Rectal smooth muscle tissue (tissue), 1 donor: ENCODE results near the gene ZNF438.
A peak's percentile ranks its signal among the peaks of the same experiment; 100 is the strongest.
"Not testable (repeated sequence)": the region's sequence is repeated elsewhere in the genome, so short reads cannot be mapped to it uniquely, and the experiment has no call there.

Source experiments
- H3K27ac ChIP-seq: one replicate; pipeline ENCODE4 v1.7.0; 2013; ENCODE audit warnings: low read depth, low read length, inconsistent platforms
- H3K27me3 ChIP-seq: one replicate; pipeline ENCODE4 v1.7.0; 2013; ENCODE audit warnings: low read length; ENCODE audit not compliant: control insufficient read depth, insufficient read depth
- H3K36me3 ChIP-seq: one replicate; pipeline ENCODE4 v1.7.0; 2013; ENCODE audit warnings: low read length; ENCODE audit not compliant: control insufficient read depth, insufficient read depth
- H3K4me1 ChIP-seq: one replicate; pipeline ENCODE4 v1.7.0; 2013; ENCODE audit warnings: low read length; ENCODE audit not compliant: control insufficient read depth, insufficient read depth
- H3K4me3 ChIP-seq: one replicate; pipeline ENCODE4 v1.7.0; 2013; ENCODE audit warnings: low read length
- H3K9ac ChIP-seq: one replicate; pipeline ENCODE4 v1.7.0; 2013; ENCODE audit warnings: low read length

Gene ZNF438

DNA sequence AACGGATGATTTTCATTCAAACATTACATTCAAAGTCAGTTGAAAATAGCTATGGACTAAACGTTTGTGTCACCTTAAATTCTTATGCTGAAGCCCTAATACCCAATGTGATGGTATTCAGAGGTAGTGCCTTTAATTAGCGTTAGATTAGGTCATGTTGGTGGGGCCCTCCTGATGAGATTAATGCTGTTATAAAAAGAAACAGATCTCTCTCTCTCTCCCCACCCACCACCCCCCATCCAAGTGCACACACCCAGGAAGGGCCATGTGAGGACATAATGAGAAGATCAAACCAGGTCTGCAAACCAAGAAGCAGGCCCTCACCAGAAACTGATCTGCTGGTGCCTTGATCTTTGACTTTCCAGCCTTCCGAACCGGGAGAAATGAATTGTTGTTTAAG is 44.2 kb downstream of the ZNF438 start:
- Histone ChIP-seq H3K27ac (no peak overlapping the region), H3K27me3 (no peaks in the 10 kb centered on the region), H3K36me3 (no peaks in the 10 kb centered on the region), H3K4me3 (no peak overlapping the region), H3K9ac (no peak overlapping the region), H3K4me1 (no peaks in the 10 kb centered on the region)

DNA sequence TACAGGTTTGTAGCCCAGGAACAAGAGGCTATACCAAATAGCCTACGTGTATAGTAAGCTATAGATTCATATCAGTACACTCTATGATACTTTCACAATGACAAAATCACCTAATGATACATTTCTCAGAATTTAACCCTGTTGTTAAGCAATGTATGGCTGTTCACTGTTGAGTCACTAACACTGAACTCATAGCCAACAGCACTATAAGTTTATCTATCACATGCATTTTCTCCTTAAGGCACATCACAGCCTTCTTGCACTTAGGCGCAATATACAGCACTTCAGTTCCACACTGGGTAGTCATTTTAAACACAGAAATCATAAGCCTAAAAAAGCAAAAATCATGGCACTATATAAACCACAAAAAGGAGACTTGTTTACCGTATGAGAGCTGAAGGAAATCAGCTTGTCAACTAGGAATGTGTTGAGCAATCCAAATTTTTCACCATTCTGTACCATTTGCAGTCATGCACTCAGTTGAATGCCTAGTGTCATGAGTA is 45.6 kb downstream of the ZNF438 start:
- no peak overlapping the region for H3K27ac ChIP-seq
- H3K4me3 ChIP-seq: no peak overlapping the region
- H3K27me3 ChIP-seq: no peaks in the 10 kb centered on the region
- H3K36me3 ChIP-seq: no peaks in the 10 kb centered on the region
- H3K4me1 ChIP-seq: no peaks in the 10 kb centered on the region
- H3K9ac ChIP-seq: no peak overlapping the region

DNA sequence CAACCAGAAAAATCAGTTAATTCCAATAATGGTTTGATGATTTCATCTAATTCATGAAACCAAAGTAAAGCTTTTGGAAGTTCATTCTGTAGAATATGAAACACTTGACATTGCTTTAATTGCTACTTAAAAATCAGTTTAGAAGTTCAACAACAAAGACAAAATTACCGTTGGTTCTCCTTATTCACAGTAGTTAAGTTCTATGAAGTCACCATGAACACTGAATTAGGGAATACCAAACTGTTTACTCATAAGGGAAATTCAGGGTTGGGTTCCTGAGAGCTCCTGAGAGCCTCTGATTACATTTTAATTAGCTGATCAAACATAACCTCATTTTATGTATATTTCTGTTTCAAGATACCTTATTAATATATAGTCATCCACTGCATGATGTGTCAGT is 46.2 kb downstream of the ZNF438 start:
- no peaks in the 10 kb centered on the region for H3K36me3 ChIP-seq
- no peak overlapping the region for H3K9ac ChIP-seq
- H3K4me3 ChIP-seq: no peak overlapping the region
- H3K27ac ChIP-seq: no peak overlapping the region
- peaks cover 3% of the 10 kb centered on the region for H3K4me1 ChIP-seq
- no peaks in the 10 kb centered on the region for H3K27me3 ChIP-seq

DNA sequence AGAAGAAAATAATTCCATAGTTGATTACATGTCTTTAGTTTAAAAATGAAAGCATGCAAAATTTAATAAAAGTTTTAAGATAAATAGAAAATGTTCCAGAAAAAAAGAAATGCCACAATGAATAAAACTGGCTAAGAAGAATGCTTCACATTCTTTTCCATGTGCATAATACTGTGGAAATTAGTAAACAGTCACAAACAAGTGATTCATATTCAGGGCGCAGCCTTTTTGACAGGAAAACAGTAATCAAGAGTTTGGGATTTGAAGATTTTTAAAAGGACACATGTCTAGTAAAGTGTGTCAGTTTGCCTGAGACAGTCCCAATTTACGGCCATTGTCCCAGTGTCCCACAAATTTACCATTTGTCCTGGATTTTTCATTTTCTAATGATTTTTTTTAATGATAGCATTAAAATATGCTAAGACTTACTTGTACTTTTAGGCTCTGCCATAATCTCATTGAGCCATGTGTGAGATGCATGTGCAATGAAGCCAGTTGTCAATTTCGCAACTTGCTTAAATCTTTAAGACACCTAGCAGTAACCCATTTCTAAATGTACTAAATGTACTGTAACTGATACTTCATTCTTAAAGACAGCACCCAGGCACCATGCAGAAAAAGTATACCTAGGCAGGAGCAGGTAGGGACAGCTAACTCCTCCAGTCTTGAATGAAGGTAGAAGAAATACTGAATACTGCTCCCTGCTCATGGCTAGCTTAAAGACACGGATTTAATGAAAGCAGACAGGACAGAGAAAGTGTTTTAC is 46.9 kb downstream of the ZNF438 start:
- no peaks in the 10 kb centered on the region for H3K36me3 ChIP-seq
- H3K9ac ChIP-seq: no peak overlapping the region
- peaks cover 8% of the 10 kb centered on the region for H3K4me1 ChIP-seq
- H3K27me3 ChIP-seq: no peaks in the 10 kb centered on the region
- no peak overlapping the region for H3K4me3 ChIP-seq
- H3K27ac ChIP-seq: no peak overlapping the region

DNA sequence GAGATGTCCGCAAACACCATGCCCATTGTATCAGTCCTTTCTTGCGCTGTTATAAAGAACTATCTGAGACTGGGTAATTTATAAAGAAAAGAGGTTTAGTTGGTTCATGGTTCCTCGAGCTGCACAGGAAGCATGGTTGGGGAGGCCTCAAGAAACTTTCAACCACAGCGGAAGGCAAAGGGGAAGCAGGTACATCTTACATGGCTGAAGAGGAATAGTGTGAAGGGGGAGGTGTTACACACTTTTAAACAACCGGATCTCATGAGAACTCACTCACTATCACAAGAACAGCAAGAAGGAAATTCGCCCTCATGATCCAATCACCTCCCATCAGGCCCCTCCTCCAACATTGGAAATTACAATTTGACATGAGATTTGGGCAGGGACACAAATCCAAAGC is 48.5 kb downstream of the ZNF438 start:
- H3K36me3 ChIP-seq, H3K27me3 ChIP-seq, H3K4me1 ChIP-seq, H3K27ac ChIP-seq, H3K9ac ChIP-seq, H3K4me3 ChIP-seq: not testable (repeated sequence)

DNA sequence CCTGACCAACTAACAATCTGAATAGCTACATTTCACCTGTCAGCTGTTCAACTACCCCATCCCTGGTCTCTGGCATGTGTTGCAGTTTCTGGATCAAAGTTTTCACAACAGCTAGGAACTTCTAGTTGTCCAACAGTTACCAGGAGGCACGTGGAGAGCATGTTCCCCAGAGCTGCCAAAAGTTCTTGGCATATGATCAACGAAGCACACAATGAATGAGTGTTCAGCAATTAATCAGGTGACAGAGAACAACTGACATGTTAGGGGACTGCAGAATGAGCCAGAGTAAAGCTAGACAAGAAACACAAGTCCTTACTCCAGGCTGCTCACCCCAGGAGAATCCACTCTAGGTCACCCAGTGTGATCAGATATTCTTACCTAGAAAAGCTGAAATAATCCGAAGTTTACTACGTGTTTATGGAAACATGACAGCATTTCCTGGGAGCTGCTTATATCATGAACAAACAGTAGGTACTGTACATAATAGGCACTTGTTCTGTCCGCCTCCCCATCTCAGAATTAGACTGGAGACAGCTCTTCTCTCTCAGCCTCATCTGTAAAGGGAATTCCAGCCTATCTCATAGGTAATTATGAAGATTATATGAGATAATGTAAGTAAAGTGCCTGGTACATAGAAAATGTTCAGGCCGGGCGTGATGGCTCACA is 50.6 kb downstream of the ZNF438 start:
- Histone ChIP-seq H3K4me1 (peaks cover 8% of the 10 kb centered on the region), H3K27ac (peak overlapping the region; percentile 38), H3K4me3 (no peak overlapping the region), H3K36me3 (no peaks in the 10 kb centered on the region), H3K9ac (no peak overlapping the region), H3K27me3 (no peaks in the 10 kb centered on the region)

DNA sequence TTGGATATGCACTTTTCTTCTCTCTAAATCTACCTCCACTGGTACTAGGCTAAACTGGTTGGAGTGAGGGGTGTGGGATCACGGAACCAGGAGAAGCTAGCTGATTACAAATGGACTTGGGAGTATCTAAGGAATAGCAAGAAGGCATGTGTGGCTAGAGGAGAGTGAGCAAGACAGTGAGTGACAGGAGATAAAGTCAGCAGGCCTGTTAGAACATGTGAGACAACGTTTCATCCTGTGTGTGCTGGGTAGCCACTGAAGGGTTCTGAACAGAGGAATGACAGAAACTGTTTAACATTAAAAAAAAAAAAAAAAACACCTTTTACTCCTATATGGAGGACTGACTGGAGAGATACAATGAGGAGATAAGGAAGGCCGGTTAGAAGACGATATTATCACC is 51.7 kb downstream of the ZNF438 start:
- Histone ChIP-seq H3K36me3 (no peaks in the 10 kb centered on the region), H3K27ac (peak overlapping the region; percentile 38), H3K4me3 (no peak overlapping the region), H3K9ac (no peak overlapping the region), H3K4me1 (peaks cover 8% of the 10 kb centered on the region), H3K27me3 (no peaks in the 10 kb centered on the region)

DNA sequence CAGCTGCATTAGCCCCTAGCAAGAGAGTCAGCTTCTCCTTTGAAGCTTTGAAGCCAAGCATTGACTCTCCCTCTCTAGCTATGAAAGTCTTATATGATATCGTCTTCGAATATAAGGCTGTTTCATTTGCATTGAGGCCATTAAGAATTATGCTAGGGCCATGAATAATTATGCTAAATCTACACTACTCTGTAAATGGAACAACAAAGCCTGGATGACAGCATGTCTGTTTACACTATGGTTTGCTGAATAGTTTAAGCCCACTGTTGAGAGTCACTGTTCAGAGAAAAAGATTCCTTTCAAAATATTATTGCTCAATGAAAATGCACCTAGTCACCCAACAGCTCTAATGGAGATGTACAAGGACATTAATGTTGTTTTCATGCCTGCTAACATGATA is 52.8 kb downstream of the ZNF438 start:
- H3K4me3 ChIP-seq: no peak overlapping the region
- no peak overlapping the region for H3K9ac ChIP-seq
- H3K27ac ChIP-seq: no peak overlapping the region
- H3K27me3 ChIP-seq: no peaks in the 10 kb centered on the region
- no peaks in the 10 kb centered on the region for H3K36me3 ChIP-seq
- peaks cover 15% of the 10 kb centered on the region for H3K4me1 ChIP-seq

DNA sequence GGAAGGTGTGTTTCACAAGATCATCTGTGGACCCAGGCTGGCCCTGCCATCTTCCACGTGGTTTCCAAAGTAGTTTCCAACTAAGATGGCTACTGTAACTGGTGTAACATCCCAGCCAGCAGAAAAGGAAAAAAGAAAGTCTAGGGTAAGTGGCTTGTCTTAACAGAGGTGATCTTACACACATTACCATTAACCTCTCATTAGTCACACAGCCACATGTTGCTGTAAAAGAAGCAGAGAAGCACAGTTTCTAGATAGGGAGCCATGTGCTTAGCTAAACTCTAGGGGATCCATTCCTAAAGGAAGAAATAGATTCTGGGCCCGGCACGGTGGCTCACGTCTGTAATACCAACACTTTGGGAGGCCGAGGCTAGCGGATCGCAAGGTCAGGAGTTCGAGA is 54.3 kb downstream of the ZNF438 start:
- Histone ChIP-seq H3K4me1 (peaks cover 15% of the 10 kb centered on the region), H3K36me3 (no peaks in the 10 kb centered on the region), H3K4me3 (no peak overlapping the region), H3K9ac (no peak overlapping the region), H3K27me3 (no peaks in the 10 kb centered on the region), H3K27ac (no peak overlapping the region)

DNA sequence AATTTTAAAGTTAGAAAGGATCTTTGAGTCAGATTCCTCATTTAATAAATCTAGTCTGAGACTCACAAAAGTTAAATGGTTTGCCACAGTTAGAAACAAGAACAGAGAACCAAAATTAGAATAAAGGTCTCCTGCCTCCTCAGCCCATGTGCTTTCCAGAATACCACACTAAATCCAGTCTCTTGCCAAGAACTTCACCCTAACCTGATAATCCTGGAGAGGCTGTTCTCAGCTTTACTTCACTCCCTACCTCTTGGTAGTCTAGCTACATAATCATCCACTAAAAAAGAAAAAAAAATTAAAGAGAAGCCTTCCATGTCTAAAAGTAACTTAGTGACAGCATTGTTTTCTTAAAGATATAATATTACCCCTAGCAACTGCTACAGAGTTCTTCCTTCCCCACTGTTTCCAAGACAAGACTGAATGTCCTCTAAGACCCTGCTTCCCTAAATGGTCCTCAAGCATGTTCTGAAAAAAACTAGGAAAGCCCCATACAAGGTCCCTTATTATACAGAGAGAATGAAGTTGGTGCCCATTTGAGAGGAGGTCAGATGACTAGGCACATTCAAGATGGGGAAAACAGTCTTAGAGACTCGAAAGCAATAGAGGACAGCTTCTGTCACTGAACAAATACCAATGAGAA is 56.8 kb downstream of the ZNF438 start:
- H3K27ac ChIP-seq: peak overlapping the region; percentile 30
- H3K4me1 ChIP-seq: peaks cover 8% of the 10 kb centered on the region
- H3K36me3 ChIP-seq: no peaks in the 10 kb centered on the region
- H3K4me3 ChIP-seq: no peak overlapping the region
- H3K9ac ChIP-seq: no peak overlapping the region
- H3K27me3 ChIP-seq: no peaks in the 10 kb centered on the region

DNA sequence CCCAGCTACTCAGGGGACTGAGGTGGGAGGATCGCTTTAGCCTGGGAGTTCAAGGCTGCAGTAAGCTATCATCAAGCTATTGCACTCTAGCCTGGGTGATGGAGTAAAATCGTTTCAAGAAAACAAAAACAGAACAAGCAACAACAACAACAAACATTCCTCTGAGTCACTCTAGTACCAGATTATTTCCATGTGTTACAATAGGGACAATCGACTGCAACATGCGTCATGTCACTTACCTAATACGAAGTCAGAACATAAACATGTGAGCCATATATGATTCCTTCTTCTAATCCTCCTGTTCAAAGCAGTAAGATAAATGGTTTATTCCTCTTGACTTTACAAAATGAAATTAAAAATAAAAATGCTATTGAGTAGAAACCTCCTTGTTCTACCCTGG is 57.3 kb downstream of the ZNF438 start:
- H3K4me1 ChIP-seq: peaks cover 8% of the 10 kb centered on the region
- H3K27me3 ChIP-seq: no peaks in the 10 kb centered on the region
- peak overlapping the region; percentile 30 for H3K27ac ChIP-seq
- H3K4me3 ChIP-seq: no peak overlapping the region
- H3K36me3 ChIP-seq: no peaks in the 10 kb centered on the region
- H3K9ac ChIP-seq: no peak overlapping the region

DNA sequence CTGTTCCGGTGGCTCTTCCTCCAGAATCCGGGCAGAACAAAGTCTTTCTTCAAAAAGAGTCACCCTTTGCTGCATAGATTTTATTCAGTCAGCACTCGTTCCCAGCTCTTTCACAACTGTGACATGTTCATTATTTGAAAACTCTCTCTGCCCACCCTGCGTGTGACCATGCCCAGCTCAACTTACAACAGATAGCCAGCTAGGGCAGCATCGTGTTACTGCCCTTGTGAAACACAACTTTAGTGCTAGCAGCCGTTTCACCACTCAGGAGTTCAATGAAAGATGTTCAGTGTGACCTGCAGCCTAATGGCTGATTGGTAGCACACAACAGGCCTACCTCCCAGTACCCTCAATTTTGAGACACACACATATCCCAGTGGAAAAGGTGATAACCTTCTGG is 57.9 kb downstream of the ZNF438 start:
- no peak overlapping the region for H3K27ac ChIP-seq
- peaks cover 12% of the 10 kb centered on the region for H3K4me1 ChIP-seq
- H3K27me3 ChIP-seq: no peaks in the 10 kb centered on the region
- H3K4me3 ChIP-seq: no peak overlapping the region
- H3K9ac ChIP-seq: no peak overlapping the region
- no peaks in the 10 kb centered on the region for H3K36me3 ChIP-seq
